Measurements from ENCODE around the gene UBAC2.

GRCh38 chr13:99407906-99408702 lies 207.4 kb downstream of the UBAC2 start:
- TF ChIP-seq CTCF (IDR thresholded peaks at IDR 0.05; ENCODE audit: low read depth, low read length, missing input control) (no peak), NR2F2 (IDR thresholded peaks at IDR 0.05) (no peak), RXRA (IDR thresholded peaks at IDR 0.05) (no peak), FOXA2 (IDR thresholded peaks at IDR 0.05) (no peak), REST (IDR thresholded peaks at IDR 0.05) (no peak), EGR1 (IDR thresholded peaks at IDR 0.05; ENCODE audit: low read depth in 2 of 2) (no peak), MAX (IDR thresholded peaks at IDR 0.05) (no peak)
